MM.1S (cell line): ENCODE results near the gene NBPF6.

Experiments
- CTCF ChIP-seq: fragments of 300-600 bp; sonication (generic); IDR thresholded peaks from 2 replicates; pipeline ENCODE4 v1.5.1; 2016; ENCODE audit warnings: antibody characterized with exemption, low read length, mixed read lengths
- EZH2 ChIP-seq: fragments of 300-600 bp; sonication (generic); optimal IDR thresholded peaks from 2 replicates; pipeline ENCODE3; 2017; ENCODE audit warnings: low read depth, mild to moderate bottlenecking, antibody characterized with exemption, low read length, mixed read lengths
- EZH2phosphoT487 ChIP-seq: fragments of 300-600 bp; sonication (generic); IDR thresholded peaks from 2 replicates; pipeline ENCODE4 v1.6.1; 2018; ENCODE audit warnings: antibody characterized with exemption, low read length

- no peak for TF ChIP-seq EZH2phosphoT487
- TF ChIP-seq CTCF = no peak
- TF ChIP-seq EZH2 = no peak
These were observed 62.9 kb downstream of the NBPF6 start for GRCh38 chr1:108513044-108513415.
